GM12878 (cell line): ENCODE measurements around the gene NOS1AP. TPM values are rescaled to one million over a fixed set of nuclear protein-coding genes. Genes with fewer than 3 reads are reported as not detected.

Experiments used
- ATAC-seq: fragments of 200-7000 bp; cut with Tn5 transposase; 3 replicates; pipeline ENCODE4 v1.9.1; 2020; ENCODE audit warnings: mild to moderate bottlenecking, moderate library complexity
- BruUV-seq: library from RNA; stranded (reverse); fragments of 400-500 nt; replicated peaks from 2 replicates; lab custom pipeline; 2021; lab: Mats Ljungman, UMichigan
- CTCF ChIA-PET: fragments of 300-600 bp; sonication (Branson Sonifier 250); formaldehyde crosslinking; extraction: SDS; loops from one replicate; lab custom pipeline; 2021; ENCODE audit warnings: inconsistent platforms; lab: Yijun Ruan, JAX
- POLR2A ChIA-PET: fragments of 350-600 bp; formaldehyde crosslinking; extraction: SDS; loops from one replicate; lab custom pipeline; 2021; ENCODE audit warnings: inconsistent platforms; lab: Charles Lee
- RAD21 ChIA-PET: fragments of 300-600 bp; sonication (Branson Sonifier 250); formaldehyde crosslinking; loops from one replicate; lab custom pipeline; 2023; ENCODE audit warnings: antibody characterized with exemption; ENCODE audit not compliant: unreplicated experiment; lab: Charles Lee
- SMC1A ChIA-PET: fragments of 300-600 bp; sonication (Branson Sonifier 250); formaldehyde crosslinking; loops from one replicate; lab custom pipeline; 2023; ENCODE audit not compliant: unreplicated experiment, uncharacterized antibody; lab: Charles Lee
- DNase-seq: peaks from one replicate; pipeline ENCODE4 v3.0.0-alpha.2; 2011; ENCODE audit warnings: low read depth, low spot score
- FAIRE-seq: peaks from 3 replicates; lab custom pipeline; 2011; peaks lifted over from hg19 to GRCh38; lab: Jason Lieb, UNC
- H2AFZ ChIP-seq: 2 replicates; pipeline ENCODE4 v1.6.0; 2011; ENCODE audit warnings: low read depth, low read length, control low read depth; ENCODE audit not compliant: control insufficient read depth
- H3K27ac ChIP-seq: 2 replicates; pipeline ENCODE4 v1.5.1; 2011; ENCODE audit warnings: control low read depth; ENCODE audit not compliant: control insufficient read depth, insufficient read depth
- H3K27me3 ChIP-seq, 2 experiments: replicated peaks in 1 of 2; 2 replicates each; pipeline versions ENCODE4 v1.6.0 to v1.6.1; 2011; ENCODE audit warnings: low read length in 1 of 2; ENCODE audit not compliant: control insufficient read depth in 2 of 2, insufficient read depth in 2 of 2
- H3K36me3 ChIP-seq, 2 experiments: 2 replicates each; pipeline ENCODE4 v1.5.1; 2011; ENCODE audit warnings: low read length in 1 of 2; ENCODE audit not compliant: control insufficient read depth in 2 of 2, insufficient read depth in 2 of 2
- H3K4me1 ChIP-seq: 2 replicates; pipeline ENCODE4 v1.6.1; 2011; ENCODE audit warnings: mild to moderate bottlenecking, low read length, moderate library complexity, mixed read lengths; ENCODE audit not compliant: control insufficient read depth, insufficient read depth
- H3K4me2 ChIP-seq: 2 replicates; pipeline ENCODE4 v1.6.0; 2011; ENCODE audit warnings: control low read depth; ENCODE audit not compliant: control insufficient read depth, insufficient read depth
- H3K4me3 ChIP-seq: fragments of 200-600 bp; sonication (generic); 2 replicates; pipeline ENCODE4 v1.5.1; 2016
- H3K79me2 ChIP-seq: 2 replicates; pipeline ENCODE4 v1.6.0; 2011; ENCODE audit warnings: low read length; ENCODE audit not compliant: control insufficient read depth, insufficient read depth
- H3K9ac ChIP-seq: 2 replicates; pipeline ENCODE4 v1.8.0; 2011; ENCODE audit warnings: low read length, control low read depth, mixed read lengths; ENCODE audit not compliant: control insufficient read depth, insufficient read depth
- H3K9me3 ChIP-seq: replicated peaks from 3 replicates; pipeline ENCODE4 v1.5.1; 2011; ENCODE audit warnings: mild to moderate bottlenecking, low read length; ENCODE audit not compliant: control insufficient read depth, insufficient read depth
- H4K20me1 ChIP-seq: 2 replicates; pipeline ENCODE4 v1.6.0; 2011; ENCODE audit not compliant: control insufficient read depth, insufficient read depth
- ASH2L ChIP-seq: fragments of 300-600, 200-600 bp; sonication (generic); IDR thresholded peaks from 2 replicates; pipeline ENCODE4 v1.6.1; 2017; ENCODE audit warnings: low read depth, mild to moderate bottlenecking, borderline replicate concordance
- CBX3 ChIP-seq: fragments of 200-600 bp; sonication (generic); IDR thresholded peaks from 2 replicates; pipeline ENCODE4 v1.6.1; 2016; ENCODE audit warnings: low read depth, borderline replicate concordance
- CREM ChIP-seq: IDR thresholded peaks from 2 replicates; pipeline ENCODE4 v1.6.1; 2014; ENCODE audit warnings: antibody characterized with exemption, low read depth
- CUX1 ChIP-seq: IDR thresholded peaks from 2 replicates; pipeline ENCODE4 v1.6.1; 2012; ENCODE audit warnings: improper control_type of control experiment, low read depth, low read length; ENCODE audit not compliant: insufficient replicate concordance
- E2F8 ChIP-seq: fragments of 450-650 bp; IDR thresholded peaks from 2 replicates; pipeline ENCODE4 v1.6.1; 2018; ENCODE audit warnings: mild to moderate bottlenecking, low read depth, moderate library complexity; ENCODE audit not compliant: partially characterized antibody
- HDAC2 ChIP-seq: fragments of 200-600 bp; sonication (generic); IDR thresholded peaks from 2 replicates; pipeline ENCODE4 v1.6.1; 2017
- MXI1 ChIP-seq: fragments of 150-350 bp; IDR thresholded peaks from 2 replicates; pipeline ENCODE4 v1.6.1; 2011; ENCODE audit warnings: low read depth, mild to moderate bottlenecking, inconsistent platforms, low read length, improper control_type of control experiment
- MYC ChIP-seq: IDR thresholded peaks from 2 replicates; pipeline ENCODE4 v1.6.1; 2011; ENCODE audit warnings: mild to moderate bottlenecking, low read length, moderate library complexity, inconsistent platforms; ENCODE audit not compliant: insufficient read depth, insufficient replicate concordance, insufficient read length, severe bottlenecking
- NR2C1 ChIP-seq: fragments of 450-650 bp; IDR thresholded peaks from 2 replicates; pipeline ENCODE4 v1.6.1; 2017; ENCODE audit warnings: antibody characterized with exemption, mild to moderate bottlenecking, moderate library complexity
- POLR2AphosphoS2 ChIP-seq: IDR thresholded peaks from 2 replicates; pipeline ENCODE4 v1.6.1; 2011; ENCODE audit warnings: low read depth, mild to moderate bottlenecking, low read length, improper control_type of control experiment, moderate library complexity
- RBBP5 ChIP-seq: fragments of 200-600 bp; sonication (generic); conservative IDR thresholded peaks from 2 replicates; pipeline ENCODE4 v1.6.1; 2016
- ZNF217 ChIP-seq: fragments of 450-650 bp; IDR thresholded peaks from 2 replicates; pipeline ENCODE4 v1.6.1; 2017; ENCODE audit warnings: antibody characterized with exemption, mild to moderate bottlenecking
- WGBS: methylation state at CpG from one replicate; pipeline ENCODE4 v1.1.6; 2016; ENCODE audit warnings: low lambda C conversion rate; ENCODE audit not compliant: insufficient replicate concordance, insufficient coverage; ENCODE audit errors: missing lambda C conversion rate; 5-methylcytosine and 5-hydroxymethylcytosine counted together
- in situ Hi-C: fragments of 300-500 bp; cut with MboI; formaldehyde crosslinking; loops from 9 replicates; pipeline ENCODE4 v1.14.3; 2018; ENCODE audit warnings: mixed read lengths
- intact Hi-C: fragments of 100-400 bp; cut with micrococcal nuclease; formaldehyde crosslinking; loops from one replicate; pipeline ENCODE4 v1.14.2; 2022; ENCODE audit not compliant: unreplicated experiment
- polyA plus RNA-seq, 11 experiments: library from polyadenylated mRNA; depleted of rRNA in 4 of 11; unstranded in 6 of 11; stranded (reverse) in 5 of 11; fragments of >200 nt; fragmentation: Nextera tagmentation in 4 of 11; fragmentation: Illumina TruSeq in 1 of 11; extraction: Ambion mirVana in 4 of 11; extraction: Trizol in 1 of 11; gene quantifications; 1 replicate in 1 of 11; 2 replicates in 10 of 11; pipeline versions ENCODE4 v1.2.1 to v1.2.3, GENCODE V29; 2011 to 2016; ENCODE audit warnings: inconsistent platforms in 2 of 11, missing spikeins in 2 of 11, low read depth in 1 of 11
- total RNA-seq, 4 experiments: library from RNA; depleted of rRNA in 3 of 4; stranded (reverse); fragments of >200 nt in 3 of 4; fragmentation: Illumina TruSeq in 1 of 4; extraction: Trizol in 1 of 4; gene quantifications; 2 replicates each; pipeline versions ENCODE4 v1.2.1 to v1.2.3, GENCODE V29; 2013 to 2021

Gene NOS1AP
- total and polyA plus RNA-seq, 10 of the 15 experiments (the other 5 are each of a cell fraction or from before 2014, with no cell fraction given), result 0.03 to 0.15 TPM; not detected in 8

GRCh38 chr1:162206749-162207635 lies 137.5 kb downstream of the NOS1AP start (continued):
- TF ChIP-seq E2F8 (no peak), NR2C1 (no peak), CREM (no peak)
- TF ChIP-seq, all 136 proteins: peak for 0

DNA sequence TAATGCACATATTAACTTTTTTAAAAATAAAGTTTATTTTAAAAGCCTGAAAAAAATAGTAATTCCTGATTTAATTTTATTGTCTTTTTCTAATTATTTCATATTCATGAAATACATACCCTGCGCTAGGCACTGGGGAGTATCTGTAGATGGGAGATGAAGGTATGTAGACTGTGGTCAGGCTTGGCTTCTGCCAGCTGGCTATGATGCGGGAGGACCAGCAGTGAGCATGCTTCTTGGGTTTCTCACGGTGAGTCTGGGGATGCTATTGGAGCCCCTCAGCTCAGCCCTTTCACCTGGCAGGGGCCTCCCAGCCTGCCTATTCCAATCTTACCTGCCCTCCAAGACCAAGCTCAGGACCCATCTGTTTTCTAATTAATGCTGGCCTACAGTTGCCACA lies 138.4 kb downstream of the NOS1AP start:
- no peak for ATAC-seq
- Histone ChIP-seq H2AFZ (no peak overlapping the region), H3K36me3 (no peaks in the 10 kb centered on the region), H3K27ac (no peak overlapping the region), H3K4me1 (no peaks in the 10 kb centered on the region), H3K9me3 (no peaks in the 10 kb centered on the region), H3K4me2 (no peak overlapping the region), H3K79me2 (no peaks in the 10 kb centered on the region), H3K4me3 (no peak overlapping the region), H4K20me1 (no peaks in the 10 kb centered on the region), H3K9ac (no peak overlapping the region), H3K27me3 (peaks cover 0 to 1% of the 10 kb centered on the region in 2 experiments; a peak in 1 of 4 replicates)
- no peak for DNase-seq
- intact Hi-C loops (no loop called here), in situ Hi-C loops (no loop called here)
- POLR2A ChIA-PET, result no interaction called here
- FAIRE-seq, result no peak
- CTCF ChIA-PET, result interaction anchor here (0.7 to 1.4 kb wide), 2 partner anchors 13 to 1790 kb away, joined by 3 to 4 read pairs; no protein-coding TSS in a partner anchor
- SMC1A ChIA-PET, result no interaction called here
- 52% methylated on average over 3 of the region's 3 CpGs for WGBS
- RAD21 ChIA-PET, result no interaction called here
- BruUV-seq, result no TSS peak
- TF ChIP-seq POLR2AphosphoS2 (no peak), ZNF217 (no peak), CBX3 (no peak), HDAC2 (no peak), MXI1 (no peak), CUX1 (no peak), ASH2L (no peak), RBBP5 (no peak), MYC (no peak)
